ENCODE data around the gene CCNB2. TPM values are rescaled to one million over a fixed set of nuclear protein-coding genes. Genes with fewer than 3 reads are reported as not detected.
"Not testable (repeated sequence)": the region's sequence is repeated elsewhere in the genome, so short reads cannot be mapped to it uniquely, and the experiment has no call there.

CCNB2 gene
- total and polyA plus RNA-seq, 4 experiments from 2014 or later, result 0.44 TPM; not detected in 3

DNA sequence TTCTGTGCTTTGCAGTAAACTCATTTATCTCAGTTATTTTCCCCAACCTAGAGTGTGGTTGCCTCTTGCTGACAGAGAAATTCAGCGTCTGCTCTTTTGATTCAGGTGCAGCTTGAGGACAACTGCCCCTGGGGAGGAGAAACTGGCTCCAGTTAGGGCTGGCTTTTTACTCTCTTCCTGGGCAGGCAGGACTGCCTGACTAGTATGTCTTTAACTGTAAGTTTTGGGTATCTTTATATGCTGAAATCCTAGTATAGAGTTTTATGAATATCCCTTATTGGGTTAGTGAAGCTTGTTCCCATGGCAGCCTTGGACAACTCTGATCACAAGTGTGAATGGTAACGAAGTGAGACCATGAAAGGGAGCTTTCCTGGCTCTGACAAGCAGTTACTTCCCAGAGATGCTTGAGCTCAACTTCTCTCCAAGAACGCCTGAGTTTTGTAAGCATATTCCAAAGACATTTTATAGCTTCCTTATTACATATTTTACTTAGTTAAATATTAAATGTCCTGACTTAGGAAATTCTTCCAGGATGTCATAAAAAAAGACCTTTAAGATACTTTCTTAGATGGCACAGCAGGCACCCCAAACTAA is 27.1 kb downstream of the CCNB2 start:
- no peaks in the 10 kb centered on the region for H3K27me3 ChIP-seq (ENCODE audit: insufficient read depth, low read length)
- peak overlapping the region in 1 of 7 donors; percentile 50 for H3K27ac Mint-ChIP-seq
- H3K27ac ChIP-seq (ENCODE audit: low read depth, low read length), result no peak overlapping the region
- H3K4me1 Mint-ChIP-seq, result peaks cover 0 to 2% (median under 1%) of the 10 kb centered on the region in 4 donors
- H3K4me3 ChIP-seq (ENCODE audit: low read length in 2 of 2), result no peak overlapping the region
- no peaks in the 10 kb centered on the region for H3K4me1 ChIP-seq (ENCODE audit: insufficient read depth, low read length)
- peaks cover 0 to 14% (median 10%) of the 10 kb centered on the region in 8 donors for H3K9me3 Mint-ChIP-seq
- H3K4me3 Mint-ChIP-seq, result no peak overlapping the region
- H3K36me3 Mint-ChIP-seq, result peaks cover 0 to 6% of the 10 kb centered on the region in 2 donors
- no peaks in the 10 kb centered on the region for H3K9me3 ChIP-seq (ENCODE audit: control insufficient read depth in 1 of 2, low read length in 2 of 2)
- H3K36me3 ChIP-seq (ENCODE audit: insufficient read depth, low read length), result no peaks in the 10 kb centered on the region
- intact Hi-C loops (cut with micrococcal nuclease), result no loop called here
- no peaks in the 10 kb centered on the region for H3K27me3 Mint-ChIP-seq
- ChIA-PET CTCF (ENCODE audit: partially characterized antibody) (interaction anchor here (0.6 to 1.0 kb wide), 2 partner anchors 9 to 904 kb away, joined by 3 to 6 read pairs; no protein-coding TSS in a partner anchor), POLR2A (ENCODE audit: partially characterized antibody) (no interaction called here)
- no peak for DNase-seq

DNA sequence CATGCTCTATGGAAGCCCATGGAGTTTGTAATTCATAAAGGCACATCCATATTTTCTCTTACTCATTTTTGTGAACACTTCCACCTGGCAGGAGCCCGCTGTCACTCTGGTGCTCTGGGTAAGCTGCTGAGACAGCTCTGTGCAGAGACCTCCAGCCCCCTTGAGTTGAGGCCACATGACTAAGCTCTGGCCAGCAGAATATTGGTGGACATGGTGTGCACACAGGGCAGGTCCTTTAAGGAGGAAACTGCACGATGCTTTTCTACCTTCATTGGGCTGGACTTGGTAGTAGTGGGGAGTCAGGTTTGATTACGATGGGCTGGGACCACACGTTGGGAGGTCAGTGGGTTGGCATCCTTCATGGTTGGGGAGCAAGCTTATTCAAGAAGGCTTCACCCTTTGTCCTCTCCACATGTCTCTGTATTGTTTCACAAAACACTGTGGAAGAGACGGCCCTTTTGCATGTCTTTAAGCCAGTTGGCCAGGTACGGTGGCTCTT is 29.0 kb downstream of the CCNB2 start:
- Mint-ChIP-seq H3K27ac (no peak overlapping the region), H3K27me3 (no peaks in the 10 kb centered on the region), H3K36me3 (peaks cover 0 to 6% of the 10 kb centered on the region in 2 donors), H3K9me3 (peaks cover 0 to 12% (median 9%) of the 10 kb centered on the region in 8 donors), H3K4me1 (peaks cover 9 to 16% (median 11%) of the 10 kb centered on the region in 4 donors), H3K4me3 (no peak overlapping the region)
- intact Hi-C loops (cut with micrococcal nuclease), result no loop called here
- Histone ChIP-seq H3K4me3 (ENCODE audit: low read length in 2 of 2) (no peak overlapping the region), H3K27me3 (ENCODE audit: insufficient read depth, low read length) (no peaks in the 10 kb centered on the region), H3K36me3 (ENCODE audit: insufficient read depth, low read length) (no peaks in the 10 kb centered on the region), H3K27ac (ENCODE audit: low read depth, low read length) (no peak overlapping the region), H3K4me1 (ENCODE audit: insufficient read depth, low read length) (peaks cover 7% of the 10 kb centered on the region), H3K9me3 (ENCODE audit: control insufficient read depth in 1 of 2, low read length in 2 of 2) (no peaks in the 10 kb centered on the region)
- POLR2A ChIA-PET (ENCODE audit: partially characterized antibody), result no interaction called here
- DNase-seq, result no peak
- CTCF ChIA-PET (ENCODE audit: partially characterized antibody), result no interaction called here

DNA sequence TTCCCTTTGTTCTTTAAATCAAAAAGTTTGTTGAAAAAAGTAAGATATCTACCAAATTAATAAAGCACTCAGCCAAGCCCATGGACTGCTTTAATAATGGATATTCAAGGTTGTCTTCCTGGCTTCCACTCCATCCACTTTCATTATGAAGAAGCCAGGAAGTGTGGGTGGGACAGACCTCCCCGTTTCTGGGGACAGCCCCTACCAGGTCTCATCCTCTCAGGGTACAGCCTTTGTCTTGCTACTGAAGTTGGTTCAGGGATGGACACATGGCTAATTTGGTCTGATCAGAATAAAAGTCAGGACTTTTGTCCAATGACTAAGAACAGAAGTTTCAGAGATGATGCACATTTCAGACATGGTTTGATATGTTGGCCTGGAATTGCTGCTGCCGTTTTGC is 32.6 kb downstream of the CCNB2 start:
- CTCF ChIA-PET (ENCODE audit: partially characterized antibody), result interaction anchor here (0.9 to 2.7 kb wide), 13 partner anchors 13 to 357 kb away, joined by 3 to 23 read pairs (median 4); no protein-coding TSS in a partner anchor
- no peak overlapping the region for H3K4me3 ChIP-seq (ENCODE audit: low read length in 2 of 2)
- H3K36me3 ChIP-seq (ENCODE audit: insufficient read depth, low read length), result no peaks in the 10 kb centered on the region
- H3K27me3 Mint-ChIP-seq, result no peaks in the 10 kb centered on the region
- peaks cover 9 to 16% (median 11%) of the 10 kb centered on the region in 4 donors for H3K4me1 Mint-ChIP-seq
- no peaks in the 10 kb centered on the region for H3K36me3 Mint-ChIP-seq
- H3K27me3 ChIP-seq (ENCODE audit: insufficient read depth, low read length), result no peaks in the 10 kb centered on the region
- intact Hi-C loops (cut with micrococcal nuclease), result no loop called here
- no peak overlapping the region for H3K4me3 Mint-ChIP-seq
- no peak overlapping the region for H3K27ac ChIP-seq (ENCODE audit: low read depth, low read length)
- peaks cover 7% of the 10 kb centered on the region for H3K4me1 ChIP-seq (ENCODE audit: insufficient read depth, low read length)
- POLR2A ChIA-PET (ENCODE audit: partially characterized antibody), result no interaction called here
- H3K9me3 Mint-ChIP-seq, result no peaks in the 10 kb centered on the region
- no peaks in the 10 kb centered on the region for H3K9me3 ChIP-seq (ENCODE audit: control insufficient read depth in 1 of 2, low read length in 2 of 2)
- peak overlapping the region in 4 of 7 donors; percentile 1 to 71 (median 14) for H3K27ac Mint-ChIP-seq
- DNase-seq, result no peak

DNA sequence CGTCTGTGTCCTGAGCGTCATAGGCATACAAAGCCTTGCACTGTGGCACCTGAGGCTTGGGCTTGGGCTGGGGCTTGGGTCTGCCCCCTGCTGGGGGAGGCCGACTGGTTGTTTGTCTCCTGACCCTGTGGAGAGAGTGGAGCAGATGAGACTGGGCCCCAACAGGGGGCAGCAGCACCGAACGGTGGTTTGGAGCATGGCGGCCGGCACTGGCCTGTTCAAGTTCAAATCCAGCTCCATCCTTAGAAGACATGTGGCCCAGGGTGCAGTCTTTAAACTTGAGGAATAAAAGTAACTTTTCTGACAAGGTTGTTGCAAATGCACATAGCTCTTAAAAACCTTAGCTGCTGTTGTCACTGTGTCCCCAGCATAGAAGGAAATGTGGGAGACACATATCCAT is 33.3 kb downstream of the CCNB2 start:
- no peak overlapping the region for H3K4me3 ChIP-seq (ENCODE audit: low read length in 2 of 2)
- DNase-seq, result peak; percentile 40 to 61 (median 56)
- no peaks in the 10 kb centered on the region for H3K9me3 ChIP-seq (ENCODE audit: control insufficient read depth in 1 of 2, low read length in 2 of 2)
- H3K27ac ChIP-seq (ENCODE audit: low read depth, low read length), result no peak overlapping the region
- no peaks in the 10 kb centered on the region for H3K36me3 ChIP-seq (ENCODE audit: insufficient read depth, low read length)
- no peaks in the 10 kb centered on the region for H3K9me3 Mint-ChIP-seq
- no peaks in the 10 kb centered on the region for H3K27me3 ChIP-seq (ENCODE audit: insufficient read depth, low read length)
- intact Hi-C loops (cut with micrococcal nuclease), result loop anchor here (1.0 kb wide), 1 partner anchor 181 kb away; no protein-coding TSS in a partner anchor
- H3K27ac Mint-ChIP-seq, result peak overlapping the region in 3 of 7 donors; percentile 2 to 71 (median 9)
- peaks cover 9 to 16% (median 11%) of the 10 kb centered on the region in 4 donors for H3K4me1 Mint-ChIP-seq
- ChIA-PET CTCF (ENCODE audit: partially characterized antibody) (interaction anchor here (0.6 to 2.7 kb wide), 19 partner anchors 13 to 357 kb away, joined by 3 to 23 read pairs (median 3); no protein-coding TSS in a partner anchor), POLR2A (ENCODE audit: partially characterized antibody) (interaction anchor here (0.6 kb wide), 1 partner anchor 543 kb away, joined by 4 read pairs; no protein-coding TSS in a partner anchor)
- no peaks in the 10 kb centered on the region for H3K27me3 Mint-ChIP-seq
- H3K4me1 ChIP-seq (ENCODE audit: insufficient read depth, low read length), result peaks cover 7% of the 10 kb centered on the region
- H3K36me3 Mint-ChIP-seq, result no peaks in the 10 kb centered on the region
- H3K4me3 Mint-ChIP-seq, result no peak overlapping the region

DNA sequence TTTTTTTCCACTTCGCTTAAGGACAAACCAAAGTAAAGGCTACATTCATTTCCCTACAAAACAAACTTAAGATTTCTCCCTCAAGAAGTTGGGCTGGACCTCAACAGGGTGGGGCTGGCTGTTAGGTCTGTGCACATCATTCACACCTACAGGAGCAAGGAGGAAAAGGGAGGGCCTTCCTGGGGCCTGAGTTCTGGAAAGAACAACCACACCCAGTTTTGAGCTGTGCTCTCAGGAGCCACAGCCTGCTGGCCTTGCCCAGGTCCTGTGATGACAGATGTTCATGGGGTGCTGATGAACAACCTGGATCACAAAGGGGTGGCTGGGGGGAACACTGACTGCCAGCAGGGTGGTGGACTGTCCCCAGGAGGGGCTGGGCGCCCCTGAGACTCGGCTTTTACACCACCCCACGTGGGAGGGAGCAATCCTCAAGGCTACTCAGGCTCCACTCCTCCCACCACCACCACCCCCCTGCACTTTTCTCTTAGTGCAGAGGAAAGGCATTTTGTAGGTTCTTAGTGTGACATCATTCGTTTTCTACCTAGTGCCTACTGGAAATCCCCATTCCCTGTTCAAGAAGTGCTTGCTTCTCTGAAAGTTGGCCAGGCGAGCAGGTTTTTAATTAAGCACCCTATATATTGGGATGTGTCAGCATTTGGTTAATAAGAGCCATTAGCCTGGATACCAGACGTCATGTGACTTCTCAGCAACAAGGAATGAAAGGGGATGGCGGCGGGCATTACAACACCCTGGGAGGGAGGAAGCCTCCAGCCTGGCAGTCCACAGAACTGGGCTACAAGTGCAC is 35.7 kb downstream of the CCNB2 start:
- H3K27ac Mint-ChIP-seq, result peak overlapping the region in 2 of 7 donors; percentile 3 to 48
- CTCF ChIA-PET (ENCODE audit: partially characterized antibody), result no interaction called here

DNA sequence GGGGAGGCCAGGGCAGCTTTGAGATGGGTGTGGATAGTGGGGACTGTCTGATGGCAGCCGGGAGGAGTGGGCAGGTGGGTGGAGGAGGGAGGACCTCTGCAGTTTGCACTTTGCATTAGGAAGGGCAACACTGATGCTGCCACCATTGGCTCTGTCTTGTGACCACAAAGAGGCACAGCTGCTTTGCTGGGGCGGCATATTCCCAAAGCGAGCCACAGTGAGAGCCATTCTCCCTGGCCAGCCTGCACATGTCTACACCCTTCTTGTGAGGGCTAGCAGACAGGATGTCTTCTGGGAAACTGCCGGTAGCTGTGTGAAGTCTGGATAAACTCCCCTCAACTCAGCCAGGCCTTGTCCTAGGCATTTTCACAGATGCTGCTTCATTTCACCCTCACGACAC is 38.3 kb downstream of the CCNB2 start:
- ChIA-PET CTCF (ENCODE audit: partially characterized antibody) (interaction anchor here (1.4 kb wide), 1 partner anchor 161 kb away, joined by 3 read pairs; no protein-coding TSS in a partner anchor), POLR2A (ENCODE audit: partially characterized antibody) (no interaction called here)
- Histone ChIP-seq H3K27me3 (ENCODE audit: insufficient read depth, low read length) (no peaks in the 10 kb centered on the region), H3K9me3 (ENCODE audit: control insufficient read depth in 1 of 2, low read length in 2 of 2) (no peaks in the 10 kb centered on the region), H3K27ac (ENCODE audit: low read depth, low read length) (no peak overlapping the region), H3K4me3 (ENCODE audit: low read length in 2 of 2) (no peak overlapping the region), H3K4me1 (ENCODE audit: insufficient read depth, low read length) (no peaks in the 10 kb centered on the region), H3K36me3 (ENCODE audit: insufficient read depth, low read length) (no peaks in the 10 kb centered on the region)
- Mint-ChIP-seq H3K4me1 (peaks cover 0 to 6% (median 3%) of the 10 kb centered on the region in 4 donors), H3K27me3 (no peaks in the 10 kb centered on the region), H3K36me3 (no peaks in the 10 kb centered on the region), H3K27ac (peak overlapping the region in 1 of 7 donors; percentile 61), H3K9me3 (no peaks in the 10 kb centered on the region), H3K4me3 (no peak overlapping the region)
- intact Hi-C loops (cut with micrococcal nuclease), result no loop called here
- no peak for DNase-seq

More for the DNA sequence above, 35.7 kb downstream of the CCNB2 start:
- H3K27ac ChIP-seq (ENCODE audit: low read depth, low read length), result no peak overlapping the region
- H3K9me3 Mint-ChIP-seq, result no peaks in the 10 kb centered on the region
- intact Hi-C loops (cut with micrococcal nuclease), result no loop called here
- H3K27me3 ChIP-seq (ENCODE audit: insufficient read depth, low read length), result no peaks in the 10 kb centered on the region
- H3K4me3 ChIP-seq (ENCODE audit: low read length in 2 of 2), result no peak overlapping the region
- no peaks in the 10 kb centered on the region for H3K27me3 Mint-ChIP-seq
- DNase-seq, result no peak
- H3K9me3 ChIP-seq (ENCODE audit: control insufficient read depth in 1 of 2, low read length in 2 of 2), result no peaks in the 10 kb centered on the region
- H3K4me3 Mint-ChIP-seq, result no peak overlapping the region
- H3K4me1 ChIP-seq (ENCODE audit: insufficient read depth, low read length), result peaks cover 7% of the 10 kb centered on the region
- H3K4me1 Mint-ChIP-seq, result peaks cover 9 to 16% (median 11%) of the 10 kb centered on the region in 4 donors
- no peaks in the 10 kb centered on the region for H3K36me3 ChIP-seq (ENCODE audit: insufficient read depth, low read length)
- H3K36me3 Mint-ChIP-seq, result no peaks in the 10 kb centered on the region
- POLR2A ChIA-PET (ENCODE audit: partially characterized antibody), result no interaction called here

DNA sequence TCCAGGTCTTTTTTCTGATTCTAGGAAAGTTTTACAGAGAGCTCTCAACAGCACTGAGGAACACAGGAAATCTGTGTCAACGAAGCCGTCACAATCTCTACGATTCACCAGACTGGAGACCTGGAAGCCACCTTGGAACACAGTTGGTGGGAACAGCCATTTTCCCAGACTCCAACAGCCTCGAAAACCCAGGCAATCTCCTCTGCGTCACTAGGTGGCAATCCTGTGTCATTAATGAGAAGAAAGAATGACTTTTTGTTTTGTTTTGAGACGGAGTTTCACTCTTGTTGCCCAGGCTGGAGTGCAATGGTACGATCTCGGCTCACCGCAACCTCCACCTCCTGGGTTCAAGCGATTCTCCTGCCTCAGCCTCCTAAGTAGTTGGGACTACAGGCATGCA is 39.6 kb downstream of the CCNB2 start:
- H3K4me3 ChIP-seq (ENCODE audit: low read length in 2 of 2); H3K4me3 Mint-ChIP-seq; H3K27me3 Mint-ChIP-seq; H3K27me3 ChIP-seq (ENCODE audit: insufficient read depth, low read length); H3K9me3 Mint-ChIP-seq; H3K36me3 Mint-ChIP-seq; POLR2A ChIA-PET (ENCODE audit: partially characterized antibody); H3K9me3 ChIP-seq (ENCODE audit: control insufficient read depth in 1 of 2, low read length in 2 of 2); H3K4me1 Mint-ChIP-seq; intact Hi-C loops (cut with micrococcal nuclease); H3K4me1 ChIP-seq (ENCODE audit: insufficient read depth, low read length); H3K27ac Mint-ChIP-seq; DNase-seq; H3K36me3 ChIP-seq (ENCODE audit: insufficient read depth, low read length); H3K27ac ChIP-seq (ENCODE audit: low read depth, low read length): not testable (repeated sequence)
- CTCF ChIA-PET (ENCODE audit: partially characterized antibody), result interaction anchor here (0.9 to 1.4 kb wide), 2 partner anchors 30 to 162 kb away, joined by 3 read pairs; no protein-coding TSS in a partner anchor
